ENCODE results near the gene PDE6A.

PDE6A gene

GRCh38 chr5:149836451-149837139 lies 108.0 kb downstream of the PDE6A start:
- no peak overlapping the region for H3K9ac ChIP-seq (ENCODE audit: low read depth, low read length, poor library complexity, severe bottlenecking)
- no peaks in the 10 kb centered on the region for H3K9me2 ChIP-seq (replicated peaks; ENCODE audit: low read depth, low read length)
- TF ChIP-seq, protein P1, sequence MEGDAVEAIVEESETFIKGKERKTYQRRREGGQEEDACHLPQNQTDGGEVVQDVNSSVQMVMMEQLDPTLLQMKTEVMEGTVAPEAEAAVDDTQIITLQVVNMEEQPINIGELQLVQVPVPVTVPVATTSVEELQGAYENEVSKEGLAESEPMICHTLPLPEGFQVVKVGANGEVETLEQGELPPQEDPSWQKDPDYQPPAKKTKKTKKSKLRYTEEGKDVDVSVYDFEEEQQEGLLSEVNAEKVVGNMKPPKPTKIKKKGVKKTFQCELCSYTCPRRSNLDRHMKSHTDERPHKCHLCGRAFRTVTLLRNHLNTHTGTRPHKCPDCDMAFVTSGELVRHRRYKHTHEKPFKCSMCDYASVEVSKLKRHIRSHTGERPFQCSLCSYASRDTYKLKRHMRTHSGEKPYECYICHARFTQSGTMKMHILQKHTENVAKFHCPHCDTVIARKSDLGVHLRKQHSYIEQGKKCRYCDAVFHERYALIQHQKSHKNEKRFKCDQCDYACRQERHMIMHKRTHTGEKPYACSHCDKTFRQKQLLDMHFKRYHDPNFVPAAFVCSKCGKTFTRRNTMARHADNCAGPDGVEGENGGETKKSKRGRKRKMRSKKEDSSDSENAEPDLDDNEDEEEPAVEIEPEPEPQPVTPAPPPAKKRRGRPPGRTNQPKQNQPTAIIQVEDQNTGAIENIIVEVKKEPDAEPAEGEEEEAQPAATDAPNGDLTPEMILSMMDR (conservative IDR thresholded peaks at IDR 0.05; ENCODE audit: low read length), result no peak
- no peak for TF ChIP-seq EZH2phosphoT487 (IDR thresholded peaks at IDR 0.05; ENCODE audit: borderline replicate concordance)
- H3K36me3 ChIP-seq (ENCODE audit: insufficient read depth, low read length), result peaks cover 1% of the 10 kb centered on the region; the same call in 1 of the 2 replicates
- H3K4me3 ChIP-seq (ENCODE audit: low read length, poor library complexity, severe bottlenecking), result no peak overlapping the region
- no peaks in the 10 kb centered on the region for H3K27me3 ChIP-seq (ENCODE audit: insufficient read depth, low read length, poor library complexity, severe bottlenecking)
- no peaks in the 10 kb centered on the region for H3K4me1 ChIP-seq (ENCODE audit: insufficient read depth, low read length, poor library complexity, severe bottlenecking)
- H2AFZ ChIP-seq (ENCODE audit: low read length), result no peak overlapping the region
- H3K79me2 ChIP-seq (ENCODE audit: insufficient read depth, low read length), result no peaks in the 10 kb centered on the region
- H3K9me3 ChIP-seq (ENCODE audit: insufficient read depth, low read depth, low read length), result no peaks in the 10 kb centered on the region
- no peak overlapping the region for H3K4me2 ChIP-seq (ENCODE audit: low read depth, low read length, poor library complexity, severe bottlenecking)
- H4K20me1 ChIP-seq (ENCODE audit: insufficient read depth, low read length, poor library complexity, severe bottlenecking), result no peaks in the 10 kb centered on the region
- no peaks in the 10 kb centered on the region for H3F3A ChIP-seq (ENCODE audit: low read depth)

- H3K36me3 ChIP-seq (ENCODE audit: insufficient read depth, low read length), result peaks cover 5% of the 10 kb centered on the region; the same call in 1 of the 2 replicates
- no peaks in the 10 kb centered on the region for H3K4me1 ChIP-seq (ENCODE audit: insufficient read depth, low read length, poor library complexity, severe bottlenecking)
- no peaks in the 10 kb centered on the region for H3K9me2 ChIP-seq (replicated peaks; ENCODE audit: low read depth, low read length)
- H3K79me2 ChIP-seq (ENCODE audit: insufficient read depth, low read length), result no peaks in the 10 kb centered on the region
- no peak overlapping the region for H3K9ac ChIP-seq (ENCODE audit: low read depth, low read length, poor library complexity, severe bottlenecking)
- no peaks in the 10 kb centered on the region for H3K9me3 ChIP-seq (ENCODE audit: insufficient read depth, low read depth, low read length)
- no peaks in the 10 kb centered on the region for H3F3A ChIP-seq (ENCODE audit: low read depth)
- no peaks in the 10 kb centered on the region for H4K20me1 ChIP-seq (ENCODE audit: insufficient read depth, low read length, poor library complexity, severe bottlenecking)
- no peak overlapping the region for H3K4me3 ChIP-seq (ENCODE audit: low read length, poor library complexity, severe bottlenecking)
- no peak overlapping the region for H2AFZ ChIP-seq (ENCODE audit: low read length)
- TF ChIP-seq, protein P1 (conservative IDR thresholded peaks at IDR 0.05; ENCODE audit: low read length), result peak; percentile 79
- TF ChIP-seq EZH2phosphoT487 (IDR thresholded peaks at IDR 0.05; ENCODE audit: borderline replicate concordance), result no peak
- H3K27me3 ChIP-seq (ENCODE audit: insufficient read depth, low read length, poor library complexity, severe bottlenecking), result no peaks in the 10 kb centered on the region
- no peak overlapping the region for H3K4me2 ChIP-seq (ENCODE audit: low read depth, low read length, poor library complexity, severe bottlenecking)
These were observed 110.2 kb downstream of the PDE6A start for GRCh38 chr5:149834246-149834855.

GRCh38 chr5:149833116-149833827 lies 111.3 kb downstream of the PDE6A start:
- H3K36me3 ChIP-seq (ENCODE audit: insufficient read depth, low read length), result peaks cover 5% of the 10 kb centered on the region; the same call in 1 of the 2 replicates
- H4K20me1 ChIP-seq (ENCODE audit: insufficient read depth, low read length, poor library complexity, severe bottlenecking), result no peaks in the 10 kb centered on the region
- H3K4me3 ChIP-seq (ENCODE audit: low read length, poor library complexity, severe bottlenecking), result no peak overlapping the region
- no peaks in the 10 kb centered on the region for H3K4me1 ChIP-seq (ENCODE audit: insufficient read depth, low read length, poor library complexity, severe bottlenecking)
- no peaks in the 10 kb centered on the region for H3K9me3 ChIP-seq (ENCODE audit: insufficient read depth, low read depth, low read length)
- TF ChIP-seq EZH2phosphoT487 (IDR thresholded peaks at IDR 0.05; ENCODE audit: borderline replicate concordance), result no peak
- TF ChIP-seq, protein P1 (conservative IDR thresholded peaks at IDR 0.05; ENCODE audit: low read length), result no peak
- H3K27me3 ChIP-seq (ENCODE audit: insufficient read depth, low read length, poor library complexity, severe bottlenecking), result no peaks in the 10 kb centered on the region
- no peaks in the 10 kb centered on the region for H3K79me2 ChIP-seq (ENCODE audit: insufficient read depth, low read length)
- H2AFZ ChIP-seq (ENCODE audit: low read length), result no peak overlapping the region
- no peaks in the 10 kb centered on the region for H3K9me2 ChIP-seq (replicated peaks; ENCODE audit: low read depth, low read length)
- no peaks in the 10 kb centered on the region for H3F3A ChIP-seq (ENCODE audit: low read depth)
- H3K4me2 ChIP-seq (ENCODE audit: low read depth, low read length, poor library complexity, severe bottlenecking), result no peak overlapping the region
- H3K9ac ChIP-seq (ENCODE audit: low read depth, low read length, poor library complexity, severe bottlenecking), result no peak overlapping the region

Data from Loucy (cell line).